Lower leg skin (tissue), 4 donors: ENCODE measurements around the gene TMCC3. TPM values are rescaled to one million over a fixed set of nuclear protein-coding genes. Genes with fewer than 3 reads are reported as not detected.

Experiments used
- DNase-seq, 2 donors: peaks; one replicate each; pipeline ENCODE4 v3.0.0-alpha.2; 2019; ENCODE audit warnings: low spot score in 2 of 2
- H3K4me3 ChIP-seq: fragments of 200-600 bp; sonication (generic); 2 replicates; pipeline ENCODE4 v1.5.1; 2017; ENCODE audit warnings: mild to moderate bottlenecking, low read depth; ENCODE audit not compliant: poor library complexity, severe bottlenecking
- CTCF ChIP-seq, 3 donors: fragments of 450-650 bp; IDR thresholded peaks; one replicate each; pipeline ENCODE4 v1.5.1; 2016; ENCODE audit warnings: antibody characterized with exemption in 3 of 3, mild to moderate bottlenecking in 3 of 3, moderate library complexity in 2 of 3
- POLR2A ChIP-seq, 2 donors: fragments of 450-650 bp; IDR thresholded peaks; one replicate each; pipeline ENCODE4 v1.6.1; 2016 to 2017; ENCODE audit warnings: antibody characterized with exemption in 2 of 2, mild to moderate bottlenecking in 1 of 2, moderate library complexity in 1 of 2
- WGBS, 2 donors: methylation state at CpG; one replicate each; pipeline ENCODE4 v1.1.5; 2018; 5-methylcytosine and 5-hydroxymethylcytosine counted together
- intact Hi-C: fragments of 100-400 bp; cut with DNase I; formaldehyde crosslinking; loops from one replicate; pipeline ENCODE4 v1.15.0; 2023; ENCODE audit warnings: low total_unique reads
- total RNA-seq, 4 donors: library from RNA; depleted of rRNA; stranded (reverse); fragments of >200 nt; gene quantifications; one replicate each; pipeline ENCODE4 v1.1.0, GENCODE V29; 2016

TMCC3 gene
- total RNA-seq, 4 donors from 2014 or later: 13.8 to 18.2 (median 17.5) TPM

GRCh38 chr12:94621662-94622359, 28.5 kb downstream of the TMCC3 start:
- 32 to 37% methylated on average over 7 of the region's 7 CpGs for whole genome bisulfite sequencing, 2 donors
- DNase-seq: no peak
- intact Hi-C loops: no loop called here
- no peak overlapping the region for H3K4me3 ChIP-seq
- no peak for TF ChIP-seq POLR2A (IDR thresholded peaks at IDR 0.05)
- TF ChIP-seq CTCF (IDR thresholded peaks at IDR 0.05): no peak

- H3K4me3 ChIP-seq: no peak overlapping the region
- WGBS, 2 donors: 94 to 95% methylated on average over 3 of the region's 3 CpGs
- DNase-seq: no peak
- intact Hi-C loops: no loop called here
- no peak for TF ChIP-seq POLR2A (IDR thresholded peaks at IDR 0.05)
- no peak for TF ChIP-seq CTCF (IDR thresholded peaks at IDR 0.05)
These were observed 29.7 kb downstream of the TMCC3 start for GRCh38 chr12:94620621-94621020.

DNA sequence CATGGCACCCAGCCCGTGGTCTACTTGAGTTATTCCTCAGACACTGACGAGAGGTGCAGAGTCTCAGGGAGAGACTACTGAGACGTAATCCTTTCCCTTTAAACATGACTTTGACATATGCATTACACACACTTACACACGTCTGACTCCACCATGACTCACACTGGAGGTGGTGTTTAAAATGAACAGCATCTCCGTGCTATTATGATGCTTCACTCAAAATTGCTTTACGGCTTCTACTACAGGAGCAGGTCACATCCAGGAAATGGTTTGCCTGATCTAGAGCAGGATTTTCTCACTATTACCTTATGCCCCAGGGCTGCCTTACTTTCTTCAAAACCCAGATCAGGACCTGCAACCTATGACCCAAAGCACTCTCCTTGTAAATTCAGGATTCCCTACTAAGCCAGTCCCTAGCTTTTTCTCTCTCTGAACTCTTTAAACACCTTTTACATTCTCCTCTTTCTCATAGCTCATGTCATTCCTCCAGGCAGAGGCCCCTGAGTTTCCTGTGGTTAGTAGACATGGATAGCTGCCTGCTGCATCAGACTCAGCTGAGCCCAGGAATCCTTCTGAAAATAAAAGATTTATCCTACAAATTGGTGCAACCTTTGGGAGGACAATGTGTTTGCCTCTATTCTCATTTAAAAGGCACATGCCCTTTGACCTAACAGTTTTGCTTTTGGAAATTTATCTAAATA, 31.2 kb downstream of the TMCC3 start:
- DNase-seq: no peak
- 62 to 72% methylated on average over 6 of the region's 6 CpGs for whole genome bisulfite sequencing, 2 donors
- no peak overlapping the region for H3K4me3 ChIP-seq
- TF ChIP-seq CTCF (IDR thresholded peaks at IDR 0.05): no peak
- no peak for TF ChIP-seq POLR2A (IDR thresholded peaks at IDR 0.05)
- intact Hi-C loops: no loop called here

DNA sequence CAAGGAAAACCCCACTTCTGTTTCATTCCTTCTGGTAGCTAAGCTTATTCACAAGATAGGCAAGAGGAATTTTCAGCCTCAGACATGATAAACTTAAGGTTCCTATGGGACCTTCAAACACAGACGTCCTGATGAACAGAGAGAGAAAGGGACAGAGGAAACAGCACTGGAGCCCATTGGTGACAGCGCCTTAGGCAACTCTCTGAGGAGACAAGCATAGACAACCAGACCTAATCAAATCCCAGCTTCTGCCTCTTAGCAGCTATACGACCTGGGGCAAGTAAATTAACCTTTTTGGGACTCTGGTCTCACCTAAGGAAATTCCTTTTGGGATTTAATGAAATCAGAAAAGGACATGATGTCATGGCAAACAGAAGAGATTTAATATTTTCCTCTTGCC, 33.3 kb downstream of the TMCC3 start:
- 70 to 88% methylated on average over 3 of the region's 3 CpGs for WGBS, 2 donors
- TF ChIP-seq CTCF (IDR thresholded peaks at IDR 0.05) (no peak), POLR2A (IDR thresholded peaks at IDR 0.05) (no peak)
- intact Hi-C loops: no loop called here
- DNase-seq: no peak
- no peak overlapping the region for H3K4me3 ChIP-seq

DNA sequence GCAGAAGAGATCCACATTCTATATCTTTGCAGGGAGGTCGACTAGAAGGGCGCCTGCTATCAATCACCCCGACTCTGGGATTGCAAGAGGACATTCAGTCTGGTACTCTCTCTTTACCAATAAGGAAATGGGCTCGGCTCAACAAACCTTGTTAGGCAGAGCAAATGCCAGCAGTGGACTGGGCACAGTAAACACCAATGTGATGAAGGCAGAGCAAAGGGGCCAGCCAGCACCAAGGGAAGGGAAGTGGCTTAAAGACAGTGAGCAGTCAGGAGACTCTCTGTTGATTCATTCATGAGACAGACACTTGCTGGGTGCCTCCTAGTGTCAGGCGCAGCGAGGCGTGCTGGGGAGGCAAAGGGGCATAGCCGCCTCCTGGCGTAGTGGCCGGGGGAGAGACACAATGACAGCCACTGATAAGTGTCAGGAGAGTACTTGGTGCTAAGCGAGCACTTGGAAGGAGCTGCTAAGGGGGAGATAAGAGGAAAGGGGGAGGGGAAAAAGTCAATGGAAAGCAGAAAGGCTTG, 34.1 kb downstream of the TMCC3 start:
- intact Hi-C loops: no loop called here
- H3K4me3 ChIP-seq: no peak overlapping the region
- WGBS, 2 donors: 77 to 81% methylated on average over 11 of the region's 11 CpGs
- DNase-seq: no peak
- TF ChIP-seq POLR2A (IDR thresholded peaks at IDR 0.05) (no peak), CTCF (IDR thresholded peaks at IDR 0.05) (no peak)
